ENCODE measurements around the gene PACRG.
A peak's percentile ranks its signal among the peaks of the same experiment; 100 is the strongest.

DNA sequence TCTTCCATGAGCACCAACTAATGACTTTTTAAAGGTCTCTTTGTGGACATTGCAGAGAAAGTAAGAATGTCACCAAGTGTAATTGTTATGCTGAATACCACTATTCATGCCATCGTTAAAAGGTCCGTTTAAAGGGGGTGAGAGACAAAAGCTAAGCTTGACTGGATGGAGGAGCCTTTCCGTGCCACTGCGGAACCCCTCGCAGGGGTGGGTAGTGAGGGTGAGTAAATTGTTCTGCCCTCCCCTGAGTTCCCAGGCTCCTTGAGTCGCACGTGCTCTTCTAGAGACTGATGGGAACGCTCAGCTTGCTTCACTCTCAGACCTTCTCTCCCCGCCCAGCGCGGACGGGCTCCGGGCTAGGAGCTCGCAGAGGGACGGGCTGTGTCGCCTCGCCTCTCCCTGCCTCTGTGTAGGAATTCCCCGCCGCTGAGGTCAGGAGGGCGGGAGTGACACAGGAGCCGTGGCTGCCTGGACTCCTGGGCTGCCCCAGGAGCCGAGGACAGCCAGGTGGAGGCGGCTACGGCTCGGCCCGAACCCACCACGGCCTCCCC is 371.9 kb downstream of the PACRG start:
- TF ChIP-seq POLR2A (IDR thresholded peaks at IDR 0.05; ENCODE audit: control extremely low read depth in 1 of 2, low read depth in 2 of 2, low read length in 2 of 2) (no peak), TBP (IDR thresholded peaks at IDR 0.05; ENCODE audit: low read depth, low read length) (peak; percentile 55), FOSL1 (IDR thresholded peaks at IDR 0.05; ENCODE audit: insufficient read depth, low read depth, low read length) (no peak), JUND (IDR thresholded peaks at IDR 0.05; ENCODE audit: low read length) (0 out of 2 replicates have a peak, but pooled peaks have one; percentile 46), CREB1 (IDR thresholded peaks at IDR 0.05) (0 out of 2 replicates have a peak, but pooled peaks have one; percentile 4), POLR2AphosphoS5 (IDR thresholded peaks at IDR 0.05; ENCODE audit: low read depth, low read length) (no peak), EP300 (IDR thresholded peaks at IDR 0.05; ENCODE audit: borderline replicate concordance in 1 of 2, low read depth in 2 of 2, low read length in 2 of 2) (peak in 1 of 2 experiments; percentile 68; a peak in 1 of 3 replicates), BCL11A (IDR thresholded peaks at IDR 0.05; ENCODE audit: low read depth in 2 of 2, low read length in 2 of 2) (no peak), CHD2 (IDR thresholded peaks at IDR 0.05; ENCODE audit: low read length) (no peak)
- TF ChIP-seq, protein P1, sequence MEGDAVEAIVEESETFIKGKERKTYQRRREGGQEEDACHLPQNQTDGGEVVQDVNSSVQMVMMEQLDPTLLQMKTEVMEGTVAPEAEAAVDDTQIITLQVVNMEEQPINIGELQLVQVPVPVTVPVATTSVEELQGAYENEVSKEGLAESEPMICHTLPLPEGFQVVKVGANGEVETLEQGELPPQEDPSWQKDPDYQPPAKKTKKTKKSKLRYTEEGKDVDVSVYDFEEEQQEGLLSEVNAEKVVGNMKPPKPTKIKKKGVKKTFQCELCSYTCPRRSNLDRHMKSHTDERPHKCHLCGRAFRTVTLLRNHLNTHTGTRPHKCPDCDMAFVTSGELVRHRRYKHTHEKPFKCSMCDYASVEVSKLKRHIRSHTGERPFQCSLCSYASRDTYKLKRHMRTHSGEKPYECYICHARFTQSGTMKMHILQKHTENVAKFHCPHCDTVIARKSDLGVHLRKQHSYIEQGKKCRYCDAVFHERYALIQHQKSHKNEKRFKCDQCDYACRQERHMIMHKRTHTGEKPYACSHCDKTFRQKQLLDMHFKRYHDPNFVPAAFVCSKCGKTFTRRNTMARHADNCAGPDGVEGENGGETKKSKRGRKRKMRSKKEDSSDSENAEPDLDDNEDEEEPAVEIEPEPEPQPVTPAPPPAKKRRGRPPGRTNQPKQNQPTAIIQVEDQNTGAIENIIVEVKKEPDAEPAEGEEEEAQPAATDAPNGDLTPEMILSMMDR (IDR thresholded peaks at IDR 0.05; ENCODE audit: control extremely low read depth in 1 of 3, insufficient read depth in 1 of 3, low read depth in 1 of 3, low read length in 3 of 3) = no peak
